CD4-positive, CD25-positive, alpha-beta regulatory T cell (primary cell): ENCODE data around the gene MAP4. TPM values are rescaled to one million over a fixed set of nuclear protein-coding genes. Genes with fewer than 3 reads are reported as not detected.
A peak's percentile ranks its signal among the peaks of the same experiment; 100 is the strongest.

Source experiments
- ATAC-seq, 2 donors: fragments of 150-1000 bp; cut with Tn5 transposase; one replicate each; pipeline ENCODE4 v1.10.0; 2021; ENCODE audit warnings: low read depth in 2 of 2, moderate number of reproducible peaks in 2 of 2, moderate library complexity in 1 of 2
- DNase-seq, 3 donors: peaks; one replicate each; pipeline versions ENCODE4 v3.0.0 to v3.0.0-alpha.2; 2012 to 2022; ENCODE audit warnings: mixed read lengths in 1 of 3
- H3K27ac ChIP-seq: one replicate; pipeline ENCODE4 v1.7.0; 2013; ENCODE audit warnings: mild to moderate bottlenecking, low read length; ENCODE audit not compliant: insufficient read depth, poor library complexity, severe bottlenecking
- H3K27me3 ChIP-seq: one replicate; pipeline ENCODE4 v1.7.0; 2013; ENCODE audit warnings: low read length; ENCODE audit not compliant: control insufficient read depth, insufficient read depth
- H3K36me3 ChIP-seq: one replicate; pipeline ENCODE4 v1.7.0; 2013; ENCODE audit warnings: mild to moderate bottlenecking, low read length, moderate library complexity; ENCODE audit not compliant: control insufficient read depth, insufficient read depth
- H3K4me1 ChIP-seq: 2 replicates; pipeline ENCODE4 v1.7.0; 2013; ENCODE audit warnings: mild to moderate bottlenecking, low read length; ENCODE audit not compliant: insufficient read depth, control insufficient read depth, poor library complexity, severe bottlenecking
- H3K4me3 ChIP-seq: one replicate; pipeline ENCODE4 v1.7.0; 2013; ENCODE audit warnings: low read depth, mild to moderate bottlenecking, low read length, moderate library complexity
- H3K9me3 ChIP-seq, 2 experiments: 1 replicate in 1 of 2; 2 replicates in 1 of 2; pipeline ENCODE4 v1.7.0; 2013; ENCODE audit warnings: low read length in 2 of 2, mild to moderate bottlenecking in 1 of 2, moderate library complexity in 1 of 2; ENCODE audit not compliant: control insufficient read depth in 2 of 2
- H3K27ac Mint-ChIP-seq, 3 donors: one replicate each; pipeline ENCODE4 v1.8.0; 2020 to 2022; ENCODE audit warnings: mild to moderate bottlenecking in 3 of 3, mixed read lengths in 3 of 3, moderate library complexity in 2 of 3
- H3K27me3 Mint-ChIP-seq: one replicate; pipeline ENCODE4 v1.8.0; 2022; ENCODE audit warnings: mild to moderate bottlenecking, mixed read lengths
- H3K36me3 Mint-ChIP-seq: one replicate; pipeline ENCODE4 v1.8.0; 2020; ENCODE audit warnings: mixed read lengths
- H3K4me1 Mint-ChIP-seq, 4 donors: one replicate each; pipeline ENCODE4 v1.8.0; 2020 to 2022; ENCODE audit warnings: mixed read lengths in 4 of 4, mild to moderate bottlenecking in 1 of 4
- H3K4me3 Mint-ChIP-seq, 4 donors: one replicate each; pipeline ENCODE4 v1.8.0; 2020 to 2022; ENCODE audit warnings: mild to moderate bottlenecking in 4 of 4, mixed read lengths in 4 of 4, moderate library complexity in 3 of 4
- H3K9me3 Mint-ChIP-seq, 7 donors: one replicate each; pipeline ENCODE4 v1.8.0; 2020 to 2022; ENCODE audit warnings: mixed read lengths in 7 of 7, mild to moderate bottlenecking in 3 of 7, moderate library complexity in 2 of 7
- polyA plus RNA-seq, 4 donors: library from polyadenylated mRNA; unstranded; fragments of 300-500 nt; fragmentation: Illumina TruSeq; gene quantifications; one replicate each; pipeline ENCODE4 v1.2.3, GENCODE V29; 2021
- total RNA-seq: library from RNA; stranded (reverse); gene quantifications from one replicate; pipeline ENCODE4 v1.2.3, GENCODE V29; 2022

The MAP4 gene
- total and polyA plus RNA-seq, 5 donors from 2014 or later: 17.0 to 123 (median 22.6) TPM

DNA sequence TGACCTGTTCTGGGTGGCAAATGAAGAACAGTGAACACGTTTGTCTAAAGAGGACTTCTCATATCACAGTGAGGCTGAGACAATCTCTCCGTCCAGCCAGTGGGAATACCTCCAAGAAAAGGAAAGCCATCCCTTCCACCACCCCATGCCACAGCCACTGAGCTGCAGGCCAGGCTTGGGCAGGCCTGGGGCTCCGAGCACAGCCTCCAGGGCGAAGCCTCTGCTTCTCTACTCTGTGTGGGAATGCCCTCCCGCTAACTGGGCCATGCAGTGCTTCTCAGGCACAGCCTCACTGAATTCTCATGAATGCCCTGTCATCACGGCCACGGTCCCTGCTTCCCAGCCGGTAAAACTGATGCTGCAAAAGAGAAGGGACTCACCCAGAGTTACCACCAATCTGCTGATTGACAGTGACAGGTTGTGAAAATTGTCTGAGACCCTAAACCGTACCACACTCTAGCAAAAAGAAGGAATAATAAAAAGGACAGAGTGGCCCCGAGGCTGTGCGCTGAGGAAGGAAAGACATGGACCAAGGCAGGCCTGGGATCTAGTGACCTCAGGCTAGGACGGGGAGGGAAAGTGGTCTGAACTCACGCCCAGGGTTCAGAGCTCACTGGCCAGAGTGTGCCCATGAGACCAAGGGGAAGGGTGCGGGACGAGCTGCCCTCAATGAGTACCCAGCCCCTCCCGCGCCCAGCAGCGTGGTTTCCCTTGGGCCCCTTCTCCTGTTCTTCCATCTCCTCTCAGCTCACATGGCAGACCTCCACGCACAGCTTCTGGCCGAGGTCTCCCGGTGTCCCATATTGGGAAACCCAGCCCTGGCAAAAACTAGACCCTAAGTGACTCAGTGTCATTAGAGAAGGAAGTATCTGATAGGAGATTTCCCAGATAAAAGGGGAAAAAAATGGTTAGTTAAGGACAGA, 160.5 kb downstream of the MAP4 start:
- Mint-ChIP-seq H3K27me3 (no peaks in the 10 kb centered on the region), H3K27ac (peak overlapping the region in 1 of 3 donors; percentile 59), H3K36me3 (peaks cover 19% of the 10 kb centered on the region), H3K9me3 (no peaks in the 10 kb centered on the region), H3K4me3 (no peak overlapping the region), H3K4me1 (no peaks in the 10 kb centered on the region)
- Histone ChIP-seq H3K27ac (no peak overlapping the region), H3K4me1 (no peaks in the 10 kb centered on the region), H3K4me3 (no peak overlapping the region), H3K27me3 (no peaks in the 10 kb centered on the region), H3K36me3 (peaks cover 32% of the 10 kb centered on the region), H3K9me3 (no peaks in the 10 kb centered on the region)
- DNase-seq (no peak), ATAC-seq (no peak)

DNA sequence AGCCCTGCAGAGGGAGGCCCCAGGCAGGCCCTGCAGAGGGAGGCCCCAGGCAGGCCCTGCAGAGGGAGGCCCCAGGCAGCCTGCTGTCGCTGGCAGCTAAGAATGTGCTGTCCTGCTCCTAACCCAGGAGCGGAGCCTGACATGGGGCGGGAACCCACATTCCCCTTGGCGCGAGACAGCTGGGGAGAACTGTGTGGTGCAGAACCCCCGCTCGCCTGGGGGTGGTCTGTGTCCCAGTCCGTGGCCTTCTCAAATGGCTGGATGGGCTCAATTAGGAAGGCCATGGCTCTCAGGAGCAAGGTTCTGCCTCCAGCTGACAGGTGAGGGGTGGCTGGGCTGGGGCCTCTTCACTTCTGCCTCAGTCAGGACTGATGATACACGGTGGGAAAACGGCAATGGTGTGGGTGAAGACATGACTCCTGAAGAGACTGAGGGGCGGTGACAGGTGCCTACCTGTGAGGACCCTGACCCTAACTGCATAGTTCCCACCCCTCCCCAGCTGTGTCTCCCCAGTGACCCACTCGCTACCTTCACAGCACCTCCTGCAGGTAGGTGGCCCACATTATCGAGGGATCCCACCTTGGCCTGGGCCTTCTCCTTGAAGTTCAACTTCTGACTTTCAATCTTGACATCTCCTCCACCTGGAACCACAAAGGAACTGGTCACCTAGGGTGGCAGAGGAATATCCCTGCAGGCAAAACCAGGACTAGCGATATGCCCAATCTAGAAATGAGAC, 161.3 kb downstream of the MAP4 start:
- ATAC-seq (no peak), DNase-seq (no peak)
- H3K27ac Mint-ChIP-seq: no peak overlapping the region
- no peak overlapping the region for H3K4me3 Mint-ChIP-seq
- Histone ChIP-seq H3K36me3 (peaks cover 40% of the 10 kb centered on the region), H3K9me3 (no peaks in the 10 kb centered on the region), H3K27me3 (no peaks in the 10 kb centered on the region), H3K4me1 (no peaks in the 10 kb centered on the region), H3K4me3 (no peak overlapping the region), H3K27ac (no peak overlapping the region)
- H3K4me1 Mint-ChIP-seq: no peaks in the 10 kb centered on the region
- H3K27me3 Mint-ChIP-seq: no peaks in the 10 kb centered on the region
- H3K9me3 Mint-ChIP-seq: no peaks in the 10 kb centered on the region
- H3K36me3 Mint-ChIP-seq: peaks cover 18% of the 10 kb centered on the region

DNA sequence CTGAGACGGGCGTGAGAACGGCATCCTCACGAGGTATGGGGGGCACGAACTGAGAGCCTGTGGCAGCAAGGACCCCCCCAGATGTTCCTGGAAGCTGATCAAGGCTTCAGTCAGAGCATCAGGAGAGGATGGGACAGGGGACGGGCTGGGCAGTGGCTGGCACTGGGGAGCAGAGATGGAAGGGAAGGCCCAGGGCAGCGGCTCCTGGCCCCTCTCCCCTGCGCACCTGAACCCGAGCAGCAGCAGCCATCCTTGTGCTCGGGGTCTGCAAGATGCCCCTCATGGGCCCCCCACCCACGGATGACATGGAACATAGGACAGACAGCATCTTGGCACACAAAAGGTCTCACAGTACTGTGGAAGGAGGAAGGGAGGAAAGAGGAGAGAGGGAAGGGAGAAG, 161.9 kb downstream of the MAP4 start:
- no peaks in the 10 kb centered on the region for H3K27me3 Mint-ChIP-seq
- Histone ChIP-seq H3K27ac (no peak overlapping the region), H3K9me3 (no peaks in the 10 kb centered on the region), H3K4me1 (no peaks in the 10 kb centered on the region), H3K4me3 (no peak overlapping the region), H3K27me3 (no peaks in the 10 kb centered on the region), H3K36me3 (peaks cover 45% of the 10 kb centered on the region)
- DNase-seq (no peak), ATAC-seq (no peak)
- peaks cover 12% of the 10 kb centered on the region for H3K36me3 Mint-ChIP-seq
- H3K4me3 Mint-ChIP-seq: no peak overlapping the region
- H3K27ac Mint-ChIP-seq: peak overlapping the region in 2 of 3 donors; percentile 49 to 97
- H3K4me1 Mint-ChIP-seq: no peaks in the 10 kb centered on the region
- no peaks in the 10 kb centered on the region for H3K9me3 Mint-ChIP-seq

DNA sequence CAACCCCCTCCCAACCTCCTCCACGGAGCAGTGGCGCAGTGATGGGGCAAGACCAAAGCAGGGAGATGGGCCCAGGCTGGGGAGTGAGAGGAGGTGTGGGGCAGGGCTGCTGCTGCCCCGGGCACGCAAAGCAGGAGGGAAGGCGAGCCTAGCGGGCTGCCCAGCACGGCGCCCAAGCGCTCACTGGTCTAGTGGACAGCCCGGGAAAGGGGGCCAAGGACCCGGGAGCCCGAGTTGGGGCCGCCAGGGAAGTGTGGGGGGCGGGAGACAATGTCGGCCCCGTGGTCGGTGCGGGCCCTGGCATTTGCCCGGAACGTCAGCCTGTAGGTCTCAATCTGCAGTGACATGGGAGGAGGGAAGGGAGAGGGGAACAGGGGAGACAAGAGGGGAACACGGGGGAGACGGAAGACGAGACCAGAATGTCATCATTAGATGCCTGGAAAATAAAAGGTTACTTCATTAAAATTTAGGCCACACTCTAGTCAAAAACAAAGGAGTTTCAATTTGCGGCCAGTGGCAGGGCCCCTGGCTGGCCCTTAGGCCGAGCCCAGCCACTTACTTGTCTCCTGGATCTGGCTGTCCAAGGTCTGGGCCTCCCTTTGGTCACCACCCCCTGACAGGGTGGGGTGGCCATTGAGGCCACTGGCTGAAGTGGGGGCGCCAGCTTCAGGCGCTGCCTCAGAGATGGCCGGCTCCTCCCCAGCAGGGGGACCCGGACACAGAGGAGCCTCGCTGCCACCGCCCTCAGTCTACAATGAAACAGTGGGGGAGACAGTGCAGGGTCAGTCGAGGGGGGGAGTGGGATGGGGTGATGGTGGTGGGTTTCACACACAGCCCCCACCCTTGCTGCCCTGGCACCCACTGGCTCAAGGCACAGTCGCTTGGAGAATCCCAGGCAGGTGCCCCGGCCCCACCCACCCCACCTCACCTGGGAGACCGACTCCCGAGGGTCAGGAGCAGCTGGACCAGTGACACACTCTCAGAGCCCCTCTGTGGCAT, 163.3 kb downstream of the MAP4 start:
- no peak overlapping the region for H3K4me3 Mint-ChIP-seq
- H3K9me3 ChIP-seq: no peaks in the 10 kb centered on the region
- no peak overlapping the region for H3K27ac ChIP-seq
- H3K36me3 ChIP-seq: peaks cover 58% of the 10 kb centered on the region
- no peak overlapping the region for H3K4me3 ChIP-seq
- no peaks in the 10 kb centered on the region for H3K9me3 Mint-ChIP-seq
- H3K36me3 Mint-ChIP-seq: peaks cover 9% of the 10 kb centered on the region
- no peaks in the 10 kb centered on the region for H3K27me3 ChIP-seq
- H3K4me1 ChIP-seq: no peaks in the 10 kb centered on the region
- DNase-seq (no peak), ATAC-seq (no peak)
- no peaks in the 10 kb centered on the region for H3K4me1 Mint-ChIP-seq
- no peaks in the 10 kb centered on the region for H3K27me3 Mint-ChIP-seq
- no peak overlapping the region for H3K27ac Mint-ChIP-seq

DNA sequence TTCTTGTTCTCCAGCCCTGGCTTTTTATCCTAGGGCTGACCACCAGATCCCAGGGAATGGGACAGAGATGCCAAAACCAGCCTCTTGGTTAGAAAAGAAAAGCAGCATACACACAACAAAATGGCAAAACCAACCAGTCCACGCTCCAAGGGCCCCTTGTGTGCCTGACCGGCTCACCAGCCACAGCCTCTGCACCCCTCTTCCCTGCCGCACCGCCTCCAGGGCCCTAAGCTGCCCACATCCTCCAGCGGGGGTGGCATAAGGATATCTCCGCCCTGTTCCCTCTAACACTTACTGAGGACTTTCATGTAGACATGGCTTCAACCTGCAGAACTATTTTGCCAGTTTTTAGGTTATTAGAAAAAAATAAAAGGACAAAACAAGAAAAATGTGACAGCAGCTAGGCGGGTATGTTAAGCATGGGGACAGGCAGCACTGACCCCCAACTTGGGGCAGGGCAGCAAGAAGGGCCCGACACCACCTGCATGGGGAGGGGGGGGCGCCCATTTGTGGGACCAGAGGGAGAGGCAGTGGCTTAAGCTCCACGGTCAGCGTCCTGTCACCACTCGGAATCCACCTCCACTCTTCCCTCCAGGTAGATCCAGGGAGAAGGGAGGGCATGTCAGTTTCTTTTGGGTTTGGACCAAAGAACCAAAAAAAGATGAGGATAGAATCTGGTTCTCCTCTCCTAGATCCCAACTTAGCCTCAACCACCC, 164.2 kb downstream of the MAP4 start:
- H3K27ac Mint-ChIP-seq: peak overlapping the region in 1 of 3 donors; percentile 75
- DNase-seq (no peak), ATAC-seq (no peak)
- Histone ChIP-seq H3K27me3 (no peaks in the 10 kb centered on the region), H3K27ac (no peak overlapping the region), H3K36me3 (peaks cover 63% of the 10 kb centered on the region), H3K4me1 (no peaks in the 10 kb centered on the region), H3K9me3 (no peaks in the 10 kb centered on the region), H3K4me3 (no peak overlapping the region)
- H3K4me1 Mint-ChIP-seq: no peaks in the 10 kb centered on the region
- H3K4me3 Mint-ChIP-seq: no peak overlapping the region
- no peaks in the 10 kb centered on the region for H3K27me3 Mint-ChIP-seq
- H3K36me3 Mint-ChIP-seq: peaks cover 13% of the 10 kb centered on the region
- H3K9me3 Mint-ChIP-seq: no peaks in the 10 kb centered on the region

DNA sequence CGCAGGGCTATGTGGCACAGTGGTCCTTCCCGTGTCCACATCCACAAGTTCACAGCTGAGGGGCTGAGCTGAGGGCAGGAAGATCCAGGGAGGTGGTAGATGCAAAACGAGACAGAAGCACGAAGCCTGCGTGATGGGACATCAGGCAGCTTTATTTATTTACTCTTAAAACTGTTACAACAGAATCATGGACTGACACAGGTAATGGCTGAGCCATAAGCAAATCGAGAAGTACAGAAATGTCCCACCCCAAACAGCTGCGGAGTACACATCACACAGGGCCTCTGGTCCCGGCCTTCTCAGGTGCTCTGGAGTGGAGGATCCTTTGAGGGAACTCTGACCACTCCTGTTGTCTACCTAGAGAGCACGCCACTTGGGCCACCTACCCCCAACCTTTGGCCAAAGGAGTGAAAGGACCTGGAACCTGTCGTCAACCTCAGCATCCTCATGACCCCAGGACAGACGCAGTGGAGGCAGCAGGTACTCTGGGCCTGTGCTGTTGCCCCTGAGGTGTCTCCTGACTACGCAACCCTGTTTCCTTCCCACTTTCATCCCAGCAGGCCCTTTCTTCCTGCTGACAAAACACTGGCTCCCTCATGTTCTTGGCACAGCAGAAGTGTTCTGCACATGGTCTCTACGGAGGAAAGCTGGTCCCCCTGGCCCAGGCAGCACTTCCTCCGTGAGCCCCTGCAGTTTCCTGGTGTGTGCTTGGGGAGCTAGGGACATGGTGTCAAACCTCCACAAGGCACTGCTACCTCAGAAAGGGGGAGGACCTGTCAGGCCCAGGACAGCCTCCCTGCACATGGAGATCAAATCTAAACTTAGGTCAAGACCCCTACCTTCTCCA, 165.4 kb downstream of the MAP4 start:
- peaks cover 9% of the 10 kb centered on the region for H3K36me3 Mint-ChIP-seq
- no peaks in the 10 kb centered on the region for H3K27me3 ChIP-seq
- H3K27me3 Mint-ChIP-seq: no peaks in the 10 kb centered on the region
- no peaks in the 10 kb centered on the region for H3K9me3 ChIP-seq
- no peak overlapping the region for H3K27ac ChIP-seq
- H3K4me1 ChIP-seq: no peaks in the 10 kb centered on the region
- DNase-seq (no peak), ATAC-seq (no peak)
- peaks cover 65% of the 10 kb centered on the region for H3K36me3 ChIP-seq
- H3K4me1 Mint-ChIP-seq: no peaks in the 10 kb centered on the region
- no peaks in the 10 kb centered on the region for H3K9me3 Mint-ChIP-seq
- H3K4me3 ChIP-seq: no peak overlapping the region
- H3K27ac Mint-ChIP-seq: peak overlapping the region in 2 of 3 donors; percentile 29 to 65
- H3K4me3 Mint-ChIP-seq: peak overlapping the region in 1 of 4 donors; percentile 4
